T47D (cell line): ENCODE results near the gene ARHGEF1.
"Not testable (repeated sequence)": the region's sequence is repeated elsewhere in the genome, so short reads cannot be mapped to it uniquely, and the experiment has no call there.

Source experiments
- DNase-seq, 2 experiments: peaks; one replicate each; pipeline versions ENCODE4 v3.0.0 to v3.0.0-alpha.2; 2011 to 2012; ENCODE audit warnings: low read depth in 1 of 2, low spot score in 1 of 2
- JUND ChIP-seq: IDR thresholded peaks from 2 replicates; pipeline ENCODE4 v1.6.1; 2012; ENCODE audit warnings: low read depth
- in situ Hi-C: cut with HindIII; loops from 2 replicates; pipeline ENCODE4 v1.10.0; 2016; ENCODE audit warnings: low sequenced_read_pairs, low pct_unique_long_range_greater_than_20kb

ARHGEF1 gene

DNA sequence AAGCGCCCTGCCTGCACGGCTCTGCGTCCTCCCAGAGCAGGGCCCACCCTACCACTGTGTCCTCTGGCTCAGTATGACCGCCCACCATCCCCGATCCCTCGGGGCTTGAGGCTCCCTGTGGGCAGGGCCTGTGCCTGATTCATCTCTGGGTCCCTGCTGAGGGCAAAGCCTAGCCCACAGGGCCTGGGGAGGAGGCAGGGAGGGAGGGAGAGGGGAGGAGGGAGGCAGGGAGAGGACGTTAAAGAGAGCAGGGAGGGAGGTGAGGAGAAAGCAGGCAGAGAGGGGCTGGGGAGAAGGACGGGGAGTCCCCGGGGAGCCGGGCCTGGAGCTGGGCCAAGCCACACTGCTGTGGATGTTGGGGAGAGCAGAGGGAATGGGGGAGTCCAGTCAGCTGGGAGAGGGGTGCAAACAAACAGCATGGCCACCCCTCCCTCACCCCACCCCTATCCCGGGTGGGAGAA is 49.3 kb downstream of the ARHGEF1 start:
- no peak for DNase-seq
- no peak for TF ChIP-seq JUND
- in situ Hi-C loops = no loop called here

DNA sequence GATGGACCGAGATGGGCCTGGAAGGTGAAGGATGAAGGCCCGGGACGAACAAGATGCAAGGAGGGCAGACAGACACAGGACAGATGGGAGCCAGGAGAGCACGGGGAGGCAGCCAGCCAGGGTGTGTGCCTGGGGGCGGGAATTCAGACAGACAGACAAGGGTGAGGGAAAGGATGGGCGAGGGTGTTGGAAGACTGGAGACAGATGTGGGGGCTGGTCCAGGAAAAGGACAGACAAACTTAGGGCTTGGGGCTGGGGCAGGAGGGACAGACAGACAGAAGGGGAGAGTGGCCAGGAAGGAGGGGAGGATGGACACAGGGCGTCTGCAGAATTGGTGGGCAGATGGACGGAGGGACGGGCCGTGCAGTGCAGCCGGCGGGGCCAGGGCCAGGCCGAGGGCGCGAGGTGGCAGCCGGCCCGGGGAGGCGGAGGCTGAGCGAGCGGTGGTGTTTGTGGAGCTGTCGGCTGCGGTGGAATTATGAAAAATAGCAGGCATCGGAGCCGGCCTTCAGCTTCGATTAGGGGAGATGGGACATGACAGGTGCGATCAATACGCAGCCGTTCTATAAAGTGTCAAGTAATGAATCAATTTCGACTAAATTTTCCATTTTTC is 49.8 kb downstream of the ARHGEF1 start:
- DNase-seq = no peak
- no peak for TF ChIP-seq JUND
- in situ Hi-C loops = no loop called here

DNA sequence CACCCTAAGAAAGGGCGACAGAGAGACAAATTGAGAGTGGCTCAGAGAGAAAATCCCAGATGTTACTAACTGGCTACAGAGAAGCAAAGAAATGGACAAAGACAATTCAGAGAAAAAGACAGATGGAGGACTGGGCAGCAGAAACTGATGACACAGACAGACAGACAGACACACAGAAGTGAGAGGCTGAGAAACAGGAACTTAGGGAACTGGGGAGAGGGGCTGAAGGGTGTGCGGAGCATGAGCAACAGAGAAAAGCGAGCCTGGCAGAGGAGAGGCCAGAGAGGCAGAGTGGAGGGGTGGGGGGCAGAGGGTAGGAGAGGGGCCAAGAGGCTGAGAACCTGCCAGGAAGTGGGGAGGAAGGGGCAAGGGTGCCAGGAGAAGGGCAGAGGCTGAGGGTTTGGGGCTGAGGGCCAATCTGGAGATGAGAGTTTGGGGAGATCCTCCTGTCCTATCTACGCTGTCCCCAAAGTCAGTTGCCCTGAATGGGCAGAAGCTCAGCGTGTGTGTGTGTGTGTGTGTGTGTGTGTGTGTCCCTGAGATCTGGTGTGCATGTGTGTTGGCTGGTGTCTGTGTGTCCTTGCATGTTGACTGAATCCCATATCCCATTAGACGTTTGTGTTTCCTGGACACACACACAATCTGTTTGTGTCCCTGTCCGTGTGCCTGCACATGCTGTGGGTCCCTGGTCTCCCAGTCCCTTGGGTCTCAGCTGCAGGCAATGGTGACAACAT is 50.9 kb downstream of the ARHGEF1 start:
- TF ChIP-seq JUND = no peak
- in situ Hi-C loops = no loop called here
- DNase-seq = no peak

DNA sequence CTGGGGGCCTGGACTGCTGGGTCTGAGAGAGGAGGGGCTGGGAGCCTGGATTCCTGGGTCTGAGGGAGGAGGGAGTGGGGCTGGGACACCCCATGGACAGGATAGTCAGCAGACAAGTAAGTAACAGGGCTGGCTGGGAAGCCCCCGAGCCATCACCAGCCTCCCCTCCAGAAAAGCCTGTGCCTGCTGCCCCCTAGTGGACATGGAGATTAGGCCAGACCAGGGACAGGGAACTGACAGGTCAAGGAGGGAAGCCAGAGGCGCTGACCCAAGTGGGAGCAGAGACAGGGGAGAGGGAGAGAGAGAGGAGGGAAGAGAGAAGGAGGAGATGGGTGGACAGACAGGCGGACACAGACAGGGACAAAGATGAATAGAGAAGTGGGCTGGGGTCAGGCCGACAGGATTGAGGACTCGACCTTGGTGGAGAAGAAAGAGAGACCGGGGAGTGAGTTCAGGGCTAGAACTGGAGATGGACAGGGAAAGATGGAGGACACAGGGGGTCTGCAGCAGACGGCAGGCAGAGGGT is 51.9 kb downstream of the ARHGEF1 start:
- no peak for TF ChIP-seq JUND
- in situ Hi-C loops = no loop called here
- peak; percentile 61 to 71 for DNase-seq

DNA sequence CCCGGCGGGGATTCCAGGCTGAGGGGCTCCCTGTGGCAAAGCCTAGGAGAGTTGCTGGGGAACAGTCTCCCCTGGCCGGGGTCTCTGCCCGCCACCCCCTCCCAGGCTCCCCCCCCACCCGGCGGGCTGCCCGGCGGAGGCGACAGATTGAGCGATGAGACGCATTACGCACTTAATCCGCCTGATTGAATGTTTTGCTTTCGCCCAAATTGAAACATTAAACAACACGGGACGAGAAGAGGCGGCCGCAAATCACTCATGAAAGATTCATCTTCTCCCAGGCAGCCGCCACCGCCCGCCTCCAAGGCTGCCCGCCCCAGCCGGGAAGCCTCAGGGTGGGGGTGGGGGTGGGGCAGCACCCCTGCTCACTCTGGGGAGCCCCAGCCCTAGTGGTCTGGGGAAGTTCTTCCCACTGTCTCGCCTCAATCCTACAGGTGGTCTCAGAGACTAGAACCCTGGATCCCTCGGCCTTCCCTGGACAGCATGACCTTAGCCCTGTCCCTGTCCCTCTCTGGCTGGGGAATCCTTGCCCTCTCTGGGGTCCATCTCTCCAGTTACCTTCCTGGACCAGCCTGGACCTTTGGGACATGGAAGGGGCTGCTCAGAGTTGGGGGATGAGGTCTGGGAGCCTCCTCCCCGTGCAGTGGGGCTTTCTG is 52.9 kb downstream of the ARHGEF1 start:
- TF ChIP-seq JUND = no peak
- no peak for DNase-seq
- in situ Hi-C loops = no loop called here

DNA sequence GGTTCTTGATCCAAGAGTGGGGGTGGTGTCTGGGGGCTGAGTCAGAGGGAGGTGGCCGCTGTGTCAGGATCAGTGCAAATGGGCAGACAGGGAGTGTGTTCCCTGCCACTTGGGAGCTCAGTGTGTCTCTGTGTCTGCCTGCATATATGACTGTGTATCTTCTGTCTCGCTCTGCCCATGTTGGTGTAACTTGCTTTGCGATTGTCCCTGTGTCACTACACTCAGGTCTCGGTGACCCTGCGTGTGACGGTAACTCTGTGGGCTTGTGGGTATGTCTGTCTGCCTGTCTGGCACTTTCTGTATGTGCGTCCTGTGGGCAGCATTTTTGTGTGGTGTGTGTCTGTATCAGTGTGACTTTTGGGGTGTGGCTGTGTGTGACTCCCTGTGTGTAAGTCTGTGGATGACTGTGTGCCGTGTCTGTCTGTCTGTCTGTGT is 53.4 kb downstream of the ARHGEF1 start:
- TF ChIP-seq JUND = no peak
- no peak for DNase-seq

DNA sequence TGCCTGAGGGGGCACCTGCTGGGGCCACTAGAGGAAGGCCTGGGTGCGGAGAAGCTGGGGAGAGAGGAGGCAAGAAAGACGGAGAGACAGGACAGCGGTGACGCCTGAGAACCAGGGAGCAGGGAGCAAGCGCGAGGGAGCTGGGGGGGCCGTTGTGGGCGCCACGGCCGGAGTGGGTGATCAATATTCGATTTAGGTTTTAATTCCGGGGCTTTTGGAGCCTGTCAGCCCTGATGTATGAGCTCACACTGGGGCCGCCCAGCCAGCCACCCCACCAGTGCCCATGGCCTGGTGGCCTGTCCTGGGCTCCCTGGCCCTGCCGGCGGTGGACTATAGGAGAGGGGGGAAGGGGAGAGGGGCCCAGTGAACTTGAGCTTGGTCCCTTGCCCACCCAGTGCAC is 54.0 kb downstream of the ARHGEF1 start:
- in situ Hi-C loops = no loop called here
- TF ChIP-seq JUND = no peak
- DNase-seq = no peak

More for the DNA sequence above, 53.4 kb downstream of the ARHGEF1 start:
- in situ Hi-C loops = no loop called here

DNA sequence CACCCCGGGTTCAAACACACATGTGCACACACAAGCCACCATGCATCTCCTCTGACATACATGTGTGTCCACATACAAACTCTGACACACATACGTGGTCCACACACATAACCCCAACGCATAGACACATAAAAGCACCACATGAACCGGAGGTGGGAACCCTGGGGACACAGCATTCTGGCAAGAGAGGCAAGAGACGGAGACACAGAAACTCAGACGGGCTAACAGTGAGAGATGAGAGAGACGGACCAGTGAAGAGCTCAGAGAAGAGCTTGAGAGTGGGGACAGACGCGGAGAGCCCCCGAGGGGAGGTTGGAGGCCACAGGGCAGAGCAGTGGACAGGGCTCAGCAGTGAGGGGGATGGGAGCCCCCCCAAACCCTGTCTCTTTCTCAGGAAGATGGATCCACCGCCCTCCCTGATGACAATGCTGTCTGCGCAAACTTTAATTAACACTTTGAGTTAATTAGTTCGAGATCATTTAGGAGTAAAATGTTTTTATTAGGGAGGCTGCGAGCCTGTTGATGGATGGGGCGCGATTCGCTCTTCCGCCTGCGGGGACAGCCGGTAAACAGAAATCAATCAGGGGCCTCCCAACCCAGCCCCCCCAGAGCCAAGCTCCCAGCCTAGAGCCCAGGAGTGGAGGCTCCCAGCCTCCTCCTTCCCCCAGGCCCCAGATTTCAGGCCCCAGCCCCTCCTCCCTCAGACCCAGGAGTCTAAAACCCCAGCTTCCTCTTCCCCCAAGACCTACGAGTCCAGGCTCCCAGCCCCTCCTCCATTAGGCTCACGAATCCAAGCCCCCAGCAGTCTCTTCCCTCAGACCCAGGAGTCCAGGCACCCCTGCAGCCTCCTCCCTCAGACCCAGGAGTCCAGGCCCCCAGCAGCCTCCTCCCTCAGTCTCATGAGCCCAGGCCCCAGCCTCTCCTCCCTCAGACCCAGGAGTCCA is 54.8 kb downstream of the ARHGEF1 start:
- no peak for TF ChIP-seq JUND
- no peak for DNase-seq

DNA sequence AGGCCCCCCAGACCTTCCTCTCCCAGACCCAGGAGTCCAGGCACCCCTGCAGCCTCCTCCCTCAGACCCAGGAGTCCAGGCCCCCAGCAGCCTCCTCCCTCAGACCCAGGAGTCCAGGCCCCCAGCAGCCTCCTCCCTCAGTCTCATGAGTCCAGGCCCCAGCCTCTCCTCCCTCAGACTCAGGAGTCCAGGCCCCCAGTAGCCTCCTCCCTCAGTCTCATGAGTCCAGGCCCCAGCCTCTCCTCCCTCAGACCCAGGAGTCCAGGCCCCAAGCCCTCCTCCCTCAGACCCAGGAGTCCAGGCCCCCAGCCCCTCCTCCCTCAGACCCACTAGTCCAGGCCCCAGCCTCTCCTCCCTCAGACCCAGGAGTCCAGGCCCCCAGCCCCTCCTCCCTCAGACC is 56.2 kb downstream of the ARHGEF1 start:
- DNase-seq, in situ Hi-C loops: not testable (repeated sequence)

More for the DNA sequence above, 54.8 kb downstream of the ARHGEF1 start:
- in situ Hi-C loops = no loop called here

DNA sequence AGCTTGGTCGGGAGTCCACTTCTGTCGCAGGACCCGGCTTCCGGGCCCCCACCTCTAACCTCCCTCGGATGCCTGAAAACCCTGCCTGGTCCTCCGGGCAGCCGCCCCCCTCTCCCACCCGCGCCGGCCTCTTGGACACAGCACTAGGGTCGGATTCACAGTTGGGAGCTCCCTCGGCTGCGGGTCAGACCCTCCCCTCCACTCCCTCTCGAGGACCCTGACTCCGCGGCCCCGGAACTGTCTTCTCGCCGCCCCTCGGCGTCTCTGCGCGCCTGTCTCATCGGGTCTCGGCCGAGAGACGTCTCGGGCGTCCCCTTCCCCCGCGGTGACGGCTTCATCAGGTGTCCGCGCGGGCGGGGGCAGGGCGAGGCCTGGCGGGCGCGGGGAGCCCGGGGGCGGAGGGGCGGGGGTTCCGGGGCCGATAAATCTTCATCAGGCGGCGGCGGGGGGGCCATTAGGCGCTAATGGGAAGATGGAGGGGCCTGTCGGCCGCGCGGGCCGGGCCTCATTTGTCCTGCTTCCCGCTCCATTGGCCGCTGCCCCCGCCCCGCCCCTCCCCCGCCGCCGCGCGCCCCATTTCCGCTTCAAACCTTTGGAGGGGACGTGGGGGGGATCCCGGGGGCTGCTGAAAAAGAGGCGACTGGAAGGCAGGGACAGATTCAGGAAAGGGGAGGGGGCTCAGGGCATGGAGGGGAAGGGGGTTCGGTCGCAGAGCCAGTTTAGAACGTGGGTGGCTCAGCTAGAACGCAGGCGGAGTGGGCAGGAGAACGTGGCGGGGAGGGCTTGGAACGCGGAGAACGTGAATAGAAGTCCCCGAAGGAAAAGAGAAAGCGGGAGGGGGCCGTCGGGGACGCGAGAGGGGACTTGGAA is 57.1 kb downstream of the ARHGEF1 start:
- in situ Hi-C loops = no loop called here
- no peak for DNase-seq

DNA sequence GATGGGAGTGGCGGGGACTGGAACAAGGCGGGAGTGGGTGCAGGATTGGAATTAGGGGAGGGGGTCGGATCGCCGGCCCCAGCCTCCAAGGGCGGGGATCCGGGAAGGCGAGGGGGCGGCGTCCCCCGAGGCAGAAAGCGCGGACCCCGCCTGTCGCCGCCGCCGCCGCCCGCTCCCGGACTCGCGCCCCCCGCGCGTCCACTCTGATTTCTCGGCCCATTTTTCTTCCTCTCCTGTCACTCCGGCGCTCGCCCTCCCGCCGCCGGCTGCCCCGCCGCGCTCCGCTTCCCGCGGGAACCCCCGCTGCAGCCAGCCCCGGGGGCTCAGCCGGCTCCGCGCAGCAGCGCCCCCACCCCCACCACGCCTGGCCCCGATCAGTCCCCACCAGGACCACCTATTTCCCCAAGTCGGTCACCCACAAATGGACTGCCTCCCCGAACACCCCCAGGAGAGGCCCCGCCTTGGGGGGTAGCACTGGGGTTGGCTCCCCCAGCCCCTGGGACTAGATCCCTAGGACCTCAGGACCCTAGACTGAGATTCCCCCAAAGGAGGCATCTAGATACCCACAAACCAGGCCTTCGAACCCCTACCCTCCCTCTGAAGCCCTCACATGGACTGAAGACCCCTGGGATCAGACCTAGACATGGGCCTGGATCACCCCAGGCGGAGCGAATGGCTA is 57.9 kb downstream of the ARHGEF1 start:
- no peak for DNase-seq
- in situ Hi-C loops = no loop called here
- TF ChIP-seq JUND = no peak

More for the DNA sequence above, 57.1 kb downstream of the ARHGEF1 start:
- TF ChIP-seq JUND = no peak
